Trophoblast cell (in vitro differentiated cells and primary cell): ENCODE measurements around the gene P2RY2.
A peak's percentile ranks its signal among the peaks of the same experiment; 100 is the strongest.

Experiments used
- DNase-seq, 2 donors: peaks; one replicate each; pipeline ENCODE4 v3.0.0-alpha.2; 2016
- H2AFZ ChIP-seq: 2 replicates; pipeline ENCODE4 v1.6.1; 2013; ENCODE audit warnings: low read length, moderate library complexity, mild to moderate bottlenecking; ENCODE audit not compliant: insufficient read depth, poor library complexity
- H2AK5ac ChIP-seq: 2 replicates; pipeline ENCODE4 v1.6.1; 2013; ENCODE audit warnings: mild to moderate bottlenecking, low read length
- H2BK120ac ChIP-seq: 2 replicates; pipeline ENCODE4 v1.6.1; 2013; ENCODE audit warnings: low read length, mild to moderate bottlenecking, moderate library complexity; ENCODE audit not compliant: insufficient read depth, poor library complexity
- H2BK12ac ChIP-seq: 2 replicates; pipeline ENCODE4 v1.6.1; 2013; ENCODE audit warnings: mild to moderate bottlenecking, low read length, moderate library complexity
- H2BK5ac ChIP-seq: 2 replicates; pipeline ENCODE4 v1.6.1; 2013; ENCODE audit warnings: low read length, low read depth, moderate library complexity, mild to moderate bottlenecking; ENCODE audit not compliant: poor library complexity
- H3K14ac ChIP-seq: 2 replicates; pipeline ENCODE4 v1.6.1; 2013; ENCODE audit warnings: mild to moderate bottlenecking, low read length
- H3K18ac ChIP-seq: 2 replicates; pipeline ENCODE4 v1.6.1; 2013; ENCODE audit warnings: mild to moderate bottlenecking, low read length
- H3K23ac ChIP-seq: 2 replicates; pipeline ENCODE4 v1.6.1; 2013; ENCODE audit warnings: low read length
- H3K27ac ChIP-seq: 2 replicates; pipeline ENCODE4 v1.5.1; 2013; ENCODE audit warnings: low read depth, mild to moderate bottlenecking, inconsistent platforms, low read length, moderate library complexity
- H3K27me3 ChIP-seq: 2 replicates; pipeline ENCODE4 v1.6.1; 2013; ENCODE audit warnings: inconsistent platforms, mild to moderate bottlenecking, low read length, moderate library complexity; ENCODE audit not compliant: insufficient read depth
- H3K36me3 ChIP-seq, 2 experiments: 1 replicate in 1 of 2; 2 replicates in 1 of 2; pipeline ENCODE4 v1.6.1; 2013; ENCODE audit warnings: low read length in 2 of 2, mild to moderate bottlenecking in 2 of 2, moderate library complexity in 1 of 2; ENCODE audit not compliant: insufficient read depth in 2 of 2, control insufficient read depth in 1 of 2
- H3K4ac ChIP-seq: 2 replicates; pipeline ENCODE4 v1.6.1; 2013; ENCODE audit warnings: low read depth, mild to moderate bottlenecking, low read length, moderate library complexity
- H3K4me1 ChIP-seq, 2 experiments: 1 replicate in 1 of 2; 2 replicates in 1 of 2; pipeline ENCODE4 v1.6.1; 2013; ENCODE audit warnings: low read length in 2 of 2, mild to moderate bottlenecking in 2 of 2, moderate library complexity in 1 of 2; ENCODE audit not compliant: insufficient read depth in 2 of 2, control insufficient read depth in 1 of 2
- H3K4me2 ChIP-seq: 2 replicates; pipeline ENCODE4 v1.6.1; 2013; ENCODE audit warnings: inconsistent platforms, mild to moderate bottlenecking, low read length, moderate library complexity
- H3K4me3 ChIP-seq: 2 replicates; pipeline ENCODE4 v1.5.1; 2013; ENCODE audit warnings: mild to moderate bottlenecking, low read depth, low read length, inconsistent platforms
- H3K79me1 ChIP-seq: one replicate; pipeline ENCODE4 v1.6.1; 2013; ENCODE audit warnings: low read length
- H3K79me2 ChIP-seq: 2 replicates; pipeline ENCODE4 v1.6.1; 2013; ENCODE audit warnings: low read length, mild to moderate bottlenecking; ENCODE audit not compliant: control insufficient read depth, insufficient read depth, poor library complexity
- H3K9ac ChIP-seq: 2 replicates; pipeline ENCODE4 v1.6.1; 2013; ENCODE audit warnings: mild to moderate bottlenecking, low read length
- H3K9me3 ChIP-seq: 2 replicates; pipeline ENCODE4 v1.6.1; 2013; ENCODE audit warnings: low read depth, mild to moderate bottlenecking, control low read depth, inconsistent platforms, low read length; ENCODE audit not compliant: insufficient read depth
- H4K12ac ChIP-seq: 2 replicates; pipeline ENCODE4 v1.6.1; 2013; ENCODE audit warnings: low read depth, mild to moderate bottlenecking, low read length, moderate library complexity
- H4K8ac ChIP-seq: 2 replicates; pipeline ENCODE4 v1.6.1; 2013; ENCODE audit warnings: low read depth, mild to moderate bottlenecking, low read length, moderate library complexity
- H4K91ac ChIP-seq: one replicate; pipeline ENCODE4 v1.6.1; 2013; ENCODE audit warnings: low read depth, mild to moderate bottlenecking, low read length, moderate library complexity
- WGBS: extraction: QIAGEN DNeasy Blood & Tissue Kit; methylation state at CpG from one replicate; pipeline ENCODE4 v1.1.7; 2013; ENCODE audit warnings: missing lambda C conversion rate; ENCODE audit not compliant: insufficient read length, insufficient coverage; ENCODE audit errors: extremely low coverage; 5-methylcytosine and 5-hydroxymethylcytosine counted together

Gene P2RY2

GRCh38 chr11:73213196-73214143 is 4.6 kb upstream of the P2RY2 start:
- no peak overlapping the region for H2BK5ac ChIP-seq
- no peak overlapping the region for H2BK120ac ChIP-seq
- H2AFZ ChIP-seq, result no peak overlapping the region
- H3K79me1 ChIP-seq, result peaks cover 10% of the 10 kb centered on the region
- no peak for DNase-seq
- H3K18ac ChIP-seq, result no peak overlapping the region
- no peaks in the 10 kb centered on the region for H3K79me2 ChIP-seq
- H2AK5ac ChIP-seq, result no peak overlapping the region
- H3K9ac ChIP-seq, result no peak overlapping the region
- no peaks in the 10 kb centered on the region for H3K9me3 ChIP-seq
- H2BK12ac ChIP-seq, result no peak overlapping the region
- H3K27me3 ChIP-seq, result no peaks in the 10 kb centered on the region
- no CpG with 5 or more reads among the region's 8 CpGs for WGBS
- H3K27ac ChIP-seq, result no peak overlapping the region
- no peak overlapping the region for H3K4me3 ChIP-seq
- no peak overlapping the region for H3K14ac ChIP-seq
- no peak overlapping the region for H3K4ac ChIP-seq
- H3K36me3 ChIP-seq, result no peaks in the 10 kb centered on the region
- no peak overlapping the region for H4K12ac ChIP-seq
- H3K23ac ChIP-seq, result no peak overlapping the region
- no peak overlapping the region for H3K4me2 ChIP-seq
- no peak overlapping the region for H4K91ac ChIP-seq
- H3K4me1 ChIP-seq, result peaks cover 12 to 19% of the 10 kb centered on the region in 2 experiments
- H4K8ac ChIP-seq, result no peak overlapping the region

GRCh38 chr11:73215191-73216134 is 2.6 kb upstream of the P2RY2 start:
- no peak overlapping the region for H4K8ac ChIP-seq
- no peaks in the 10 kb centered on the region for H3K27me3 ChIP-seq
- H3K9me3 ChIP-seq, result no peaks in the 10 kb centered on the region
- no peak overlapping the region for H3K9ac ChIP-seq
- H2BK12ac ChIP-seq, result no peak overlapping the region
- no peaks in the 10 kb centered on the region for H3K79me2 ChIP-seq
- H3K4me1 ChIP-seq, result peaks cover 19 to 31% of the 10 kb centered on the region in 2 experiments
- H3K18ac ChIP-seq, result no peak overlapping the region
- H3K4me2 ChIP-seq, result no peak overlapping the region
- no peak overlapping the region for H2AK5ac ChIP-seq
- no peak overlapping the region for H3K23ac ChIP-seq
- H3K27ac ChIP-seq, result no peak overlapping the region
- no peak overlapping the region for H3K4ac ChIP-seq
- no peak overlapping the region for H2BK5ac ChIP-seq
- H3K14ac ChIP-seq, result no peak overlapping the region
- H4K91ac ChIP-seq, result no peak overlapping the region
- no peak overlapping the region for H4K12ac ChIP-seq
- no peak overlapping the region for H2AFZ ChIP-seq
- no peak for DNase-seq
- no peak overlapping the region for H3K4me3 ChIP-seq
- H3K79me1 ChIP-seq, result peaks cover 10% of the 10 kb centered on the region
- no CpG with 5 or more reads among the region's 5 CpGs for WGBS
- H2BK120ac ChIP-seq, result no peak overlapping the region
- no peaks in the 10 kb centered on the region for H3K36me3 ChIP-seq

- DNase-seq, result no peak
- Histone ChIP-seq H2AFZ (no peak overlapping the region), H3K14ac (no peak overlapping the region), H3K4me1 (peaks cover 24 to 35% of the 10 kb centered on the region in 2 experiments), H3K9ac (no peak overlapping the region), H3K4me3 (no peak overlapping the region), H3K4ac (no peak overlapping the region), H4K8ac (no peak overlapping the region), H4K12ac (no peak overlapping the region), H3K9me3 (no peaks in the 10 kb centered on the region), H4K91ac (no peak overlapping the region), H3K27me3 (no peaks in the 10 kb centered on the region), H3K79me2 (no peaks in the 10 kb centered on the region), H2BK12ac (no peak overlapping the region), H2BK120ac (no peak overlapping the region), H2AK5ac (no peak overlapping the region), H3K79me1 (peaks cover 10% of the 10 kb centered on the region), H3K18ac (no peak overlapping the region), H3K4me2 (no peak overlapping the region), H2BK5ac (no peak overlapping the region), H3K23ac (no peak overlapping the region), H3K27ac (no peak overlapping the region), H3K36me3 (no peaks in the 10 kb centered on the region)
- no CpG with 5 or more reads among the region's 2 CpGs for WGBS
Measured at GRCh38 chr11:73216465-73216864, 1.6 kb upstream of the P2RY2 start.

GRCh38 chr11:73217131-73217809 is 811 bp upstream of the P2RY2 start:
- peak overlapping the region; percentile 69 for H4K91ac ChIP-seq
- H3K79me1 ChIP-seq, result peaks cover 10% of the 10 kb centered on the region
- H2AK5ac ChIP-seq, result no peak overlapping the region
- peak overlapping the region; percentile 60 for H2BK12ac ChIP-seq
- peak overlapping the region; percentile 48 for H3K18ac ChIP-seq
- H3K36me3 ChIP-seq, result no peaks in the 10 kb centered on the region
- no peak overlapping the region for H2BK5ac ChIP-seq
- H3K9ac ChIP-seq, result no peak overlapping the region
- H3K79me2 ChIP-seq, result no peaks in the 10 kb centered on the region
- H3K27me3 ChIP-seq, result no peaks in the 10 kb centered on the region
- H2BK120ac ChIP-seq, result peak overlapping the region; percentile 69
- H3K4me1 ChIP-seq, result peaks cover 24 to 38% of the 10 kb centered on the region in 2 experiments
- H3K27ac ChIP-seq, result no peak overlapping the region
- H2AFZ ChIP-seq, result peak overlapping the region; percentile 7
- H4K12ac ChIP-seq, result no peak overlapping the region
- H3K14ac ChIP-seq, result peak overlapping the region; percentile 38
- H3K4ac ChIP-seq, result no peak overlapping the region
- no peak overlapping the region for H3K23ac ChIP-seq
- no peak for DNase-seq
- no peak overlapping the region for H4K8ac ChIP-seq
- H3K4me3 ChIP-seq, result peak overlapping the region; percentile 70
- H3K9me3 ChIP-seq, result no peaks in the 10 kb centered on the region
- no CpG with 5 or more reads among the region's 15 CpGs for WGBS
- H3K4me2 ChIP-seq, result peak overlapping the region; percentile 73
